K562 (cell line): ENCODE measurements around the gene POLR3A. TPM values are rescaled to one million over a fixed set of nuclear protein-coding genes. Genes with fewer than 3 reads are reported as not detected.
A peak's percentile ranks its signal among the peaks of the same experiment; 100 is the strongest.

ENCODE experiments used
- BACH1 ChIP-seq: fragments of 200-800 bp; sonication (Bioruptor generic); IDR thresholded peaks from 2 replicates; pipeline ENCODE4 v1.6.1; 2016; ENCODE audit warnings: missing genetic modification characterization, missing compliant biosample characterization
- MYC ChIP-seq, 2 experiments: fragments of 250-450 bp in 1 of 2; sonication (Bioruptor Pico) in 1 of 2; IDR thresholded peaks; 2 replicates each; pipeline versions ENCODE4 v1.5.1 to v1.6.1; 2012 to 2021; ENCODE audit warnings: low read depth in 2 of 2, borderline replicate concordance in 1 of 2, improper control_type of control experiment in 1 of 2, low read length in 1 of 2, mild to moderate bottlenecking in 1 of 2, moderate library complexity in 1 of 2
- RCOR1 ChIP-seq, 2 experiments: IDR thresholded peaks; 2 replicates each; pipeline ENCODE4 v1.6.1; 2012; ENCODE audit warnings: low read depth in 2 of 2, low read length in 2 of 2, borderline replicate concordance in 1 of 2, improper control_type of control experiment in 1 of 2
- polyA plus RNA-seq, 8 experiments: library from polyadenylated mRNA; depleted of rRNA in 4 of 8; stranded (reverse) in 5 of 8; unstranded in 3 of 8; fragments of >200 nt; fragmentation: Nextera tagmentation in 2 of 8; fragmentation: Illumina TruSeq in 1 of 8; extraction: Ambion mirVana in 2 of 8; extraction: Trizol in 1 of 8; gene quantifications; 2 replicates each; pipeline versions ENCODE4 v1.2.1 to v1.2.3, GENCODE V29; 2011 to 2014; ENCODE audit warnings: inconsistent platforms in 1 of 8, missing spikeins in 1 of 8
- total RNA-seq, 7 experiments: library from RNA; depleted of rRNA in 6 of 7; stranded (reverse); fragments of >200 nt in 6 of 7; fragmentation: Illumina TruSeq in 2 of 7; extraction: Trizol in 2 of 7; gene quantifications; 2 replicates each; pipeline versions ENCODE4 v1.2.1 to v1.2.3, GENCODE V29; 2011 to 2021; ENCODE audit warnings: low replicate concordance in 1 of 7
- TF ChIP-seq, protein P1 (sequence below): fragments of 250-450 bp; sonication (Bioruptor Pico); IDR thresholded peaks from 2 replicates; pipeline ENCODE4 v1.5.0; 2021; ENCODE audit warnings: mild to moderate bottlenecking, borderline replicate concordance
- TF ChIP-seq, protein P2 (sequence below): sonication (generic); formaldehyde crosslinking; IDR thresholded peaks from 2 replicates; pipeline ENCODE4 v1.4.0; 2020; ENCODE audit warnings: mild to moderate bottlenecking, missing genetic modification reagents
- TF ChIP-seq, protein P3 (sequence below): IDR thresholded peaks from 3 replicates; pipeline ENCODE4 v1.6.1; 2011; ENCODE audit warnings: borderline replicate concordance, mild to moderate bottlenecking; ENCODE audit not compliant: insufficient read length, insufficient read depth
- TF ChIP-seq, protein P4 (sequence below): fragments of 250-450 bp; sonication (Bioruptor Pico); IDR thresholded peaks from 2 replicates; pipeline ENCODE4 v1.8.0; 2022; ENCODE audit warnings: moderate library complexity, mild to moderate bottlenecking, inconsistent platforms
- TF ChIP-seq, protein P5 (sequence below): fragments of 450-650 bp; IDR thresholded peaks from 2 replicates; pipeline ENCODE4 v1.6.1; 2017; ENCODE audit warnings: antibody characterized with exemption, mild to moderate bottlenecking
- TF ChIP-seq, protein P6 (sequence below): fragments of 450-650 bp; IDR thresholded peaks from 2 replicates; pipeline ENCODE4 v1.6.1; 2016; ENCODE audit warnings: mild to moderate bottlenecking

The POLR3A gene
- total and polyA plus RNA-seq, 9 of the 15 experiments (the other 6 are each of a cell fraction or from before 2014, with no cell fraction given) = 14.9 to 37.0 (median 26.7) TPM

DNA sequence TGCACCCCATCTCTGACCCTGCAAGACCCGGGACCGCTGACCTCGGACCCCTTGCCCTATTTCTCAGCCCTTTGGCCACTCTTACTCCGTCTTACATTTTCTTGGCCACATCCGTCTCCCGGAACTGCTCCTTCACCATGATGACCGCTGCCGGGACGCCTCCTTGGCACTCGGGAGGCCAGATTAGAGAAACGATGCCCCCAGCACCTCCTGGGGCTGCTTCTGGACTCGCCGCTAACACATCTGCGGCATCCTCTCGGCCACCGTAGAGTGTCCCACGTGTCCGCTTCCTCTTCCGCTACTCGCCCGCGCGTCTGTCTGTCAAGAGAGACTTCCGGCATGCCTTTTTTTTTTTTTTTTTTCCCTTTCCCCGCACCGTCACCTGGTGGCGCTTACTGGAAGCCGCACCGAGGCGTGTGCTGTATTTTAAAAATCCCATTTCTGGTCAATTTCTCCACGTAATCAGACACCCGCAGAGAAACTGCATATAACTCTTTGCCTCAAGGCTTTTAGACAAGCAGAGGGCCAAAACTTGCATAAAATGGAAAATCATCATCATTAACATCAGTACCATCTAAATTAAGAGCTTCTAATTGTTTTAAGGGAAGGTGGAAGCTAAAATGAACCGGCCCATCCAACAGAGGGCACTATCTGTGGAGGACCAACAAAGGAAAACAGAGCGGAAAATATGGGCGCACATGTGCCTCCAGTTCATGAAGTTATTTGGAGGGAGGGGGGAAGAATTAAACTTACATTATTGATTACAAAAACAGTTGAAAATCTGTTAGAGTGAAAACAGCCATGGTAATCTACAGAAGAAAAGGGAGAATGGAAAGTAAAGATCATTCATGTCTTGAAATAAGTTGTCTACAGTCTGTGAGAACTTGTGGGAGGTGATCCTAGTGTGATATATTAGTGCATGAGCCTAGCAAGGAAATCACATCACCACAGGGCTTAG is at the start of gene POLR3A (continued):
- TF ChIP-seq, protein P1, sequence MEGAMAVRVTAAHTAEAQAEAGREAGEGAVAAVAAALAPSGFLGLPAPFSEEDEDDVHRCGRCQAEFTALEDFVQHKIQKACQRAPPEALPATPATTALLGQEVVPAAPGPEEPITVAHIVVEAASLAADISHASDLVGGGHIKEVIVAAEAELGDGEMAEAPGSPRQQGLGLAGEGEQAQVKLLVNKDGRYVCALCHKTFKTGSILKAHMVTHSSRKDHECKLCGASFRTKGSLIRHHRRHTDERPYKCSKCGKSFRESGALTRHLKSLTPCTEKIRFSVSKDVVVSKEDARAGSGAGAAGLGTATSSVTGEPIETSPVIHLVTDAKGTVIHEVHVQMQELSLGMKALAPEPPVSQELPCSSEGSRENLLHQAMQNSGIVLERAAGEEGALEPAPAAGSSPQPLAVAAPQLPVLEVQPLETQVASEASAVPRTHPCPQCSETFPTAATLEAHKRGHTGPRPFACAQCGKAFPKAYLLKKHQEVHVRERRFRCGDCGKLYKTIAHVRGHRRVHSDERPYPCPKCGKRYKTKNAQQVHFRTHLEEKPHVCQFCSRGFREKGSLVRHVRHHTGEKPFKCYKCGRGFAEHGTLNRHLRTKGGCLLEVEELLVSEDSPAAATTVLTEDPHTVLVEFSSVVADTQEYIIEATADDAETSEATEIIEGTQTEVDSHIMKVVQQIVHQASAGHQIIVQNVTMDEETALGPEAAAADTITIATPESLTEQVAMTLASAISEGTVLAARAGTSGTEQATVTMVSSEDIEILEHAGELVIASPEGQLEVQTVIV = no peak
- TF ChIP-seq, protein P2, sequence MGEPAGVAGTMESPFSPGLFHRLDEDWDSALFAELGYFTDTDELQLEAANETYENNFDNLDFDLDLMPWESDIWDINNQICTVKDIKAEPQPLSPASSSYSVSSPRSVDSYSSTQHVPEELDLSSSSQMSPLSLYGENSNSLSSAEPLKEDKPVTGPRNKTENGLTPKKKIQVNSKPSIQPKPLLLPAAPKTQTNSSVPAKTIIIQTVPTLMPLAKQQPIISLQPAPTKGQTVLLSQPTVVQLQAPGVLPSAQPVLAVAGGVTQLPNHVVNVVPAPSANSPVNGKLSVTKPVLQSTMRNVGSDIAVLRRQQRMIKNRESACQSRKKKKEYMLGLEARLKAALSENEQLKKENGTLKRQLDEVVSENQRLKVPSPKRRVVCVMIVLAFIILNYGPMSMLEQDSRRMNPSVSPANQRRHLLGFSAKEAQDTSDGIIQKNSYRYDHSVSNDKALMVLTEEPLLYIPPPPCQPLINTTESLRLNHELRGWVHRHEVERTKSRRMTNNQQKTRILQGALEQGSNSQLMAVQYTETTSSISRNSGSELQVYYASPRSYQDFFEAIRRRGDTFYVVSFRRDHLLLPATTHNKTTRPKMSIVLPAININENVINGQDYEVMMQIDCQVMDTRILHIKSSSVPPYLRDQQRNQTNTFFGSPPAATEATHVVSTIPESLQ (CRISPR knock-in tag) = 0 out of 2 replicates have a peak, but pooled peaks have one; percentile 64
- TF ChIP-seq, protein P3, sequence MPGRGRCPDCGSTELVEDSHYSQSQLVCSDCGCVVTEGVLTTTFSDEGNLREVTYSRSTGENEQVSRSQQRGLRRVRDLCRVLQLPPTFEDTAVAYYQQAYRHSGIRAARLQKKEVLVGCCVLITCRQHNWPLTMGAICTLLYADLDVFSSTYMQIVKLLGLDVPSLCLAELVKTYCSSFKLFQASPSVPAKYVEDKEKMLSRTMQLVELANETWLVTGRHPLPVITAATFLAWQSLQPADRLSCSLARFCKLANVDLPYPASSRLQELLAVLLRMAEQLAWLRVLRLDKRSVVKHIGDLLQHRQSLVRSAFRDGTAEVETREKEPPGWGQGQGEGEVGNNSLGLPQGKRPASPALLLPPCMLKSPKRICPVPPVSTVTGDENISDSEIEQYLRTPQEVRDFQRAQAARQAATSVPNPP = no peak
- TF ChIP-seq, protein P4, sequence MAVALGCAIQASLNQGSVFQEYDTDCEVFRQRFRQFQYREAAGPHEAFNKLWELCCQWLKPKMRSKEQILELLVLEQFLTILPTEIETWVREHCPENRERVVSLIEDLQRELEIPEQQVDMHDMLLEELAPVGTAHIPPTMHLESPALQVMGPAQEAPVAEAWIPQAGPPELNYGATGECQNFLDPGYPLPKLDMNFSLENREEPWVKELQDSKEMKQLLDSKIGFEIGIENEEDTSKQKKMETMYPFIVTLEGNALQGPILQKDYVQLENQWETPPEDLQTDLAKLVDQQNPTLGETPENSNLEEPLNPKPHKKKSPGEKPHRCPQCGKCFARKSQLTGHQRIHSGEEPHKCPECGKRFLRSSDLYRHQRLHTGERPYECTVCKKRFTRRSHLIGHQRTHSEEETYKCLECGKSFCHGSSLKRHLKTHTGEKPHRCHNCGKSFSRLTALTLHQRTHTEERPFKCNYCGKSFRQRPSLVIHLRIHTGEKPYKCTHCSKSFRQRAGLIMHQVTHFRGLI (CRISPR knock-in tag) = peak; percentile 10; the same call in 1 of the 2 replicates
- TF ChIP-seq RCOR1 (IDR thresholded peaks at IDR 0.05; ENCODE audit: borderline replicate concordance in 1 of 2, low read depth in 2 of 2, low read length in 2 of 2) = peak in 1 of 2 experiments; percentile 74; a peak in 2 of 4 replicates
- TF ChIP-seq, protein P5, sequence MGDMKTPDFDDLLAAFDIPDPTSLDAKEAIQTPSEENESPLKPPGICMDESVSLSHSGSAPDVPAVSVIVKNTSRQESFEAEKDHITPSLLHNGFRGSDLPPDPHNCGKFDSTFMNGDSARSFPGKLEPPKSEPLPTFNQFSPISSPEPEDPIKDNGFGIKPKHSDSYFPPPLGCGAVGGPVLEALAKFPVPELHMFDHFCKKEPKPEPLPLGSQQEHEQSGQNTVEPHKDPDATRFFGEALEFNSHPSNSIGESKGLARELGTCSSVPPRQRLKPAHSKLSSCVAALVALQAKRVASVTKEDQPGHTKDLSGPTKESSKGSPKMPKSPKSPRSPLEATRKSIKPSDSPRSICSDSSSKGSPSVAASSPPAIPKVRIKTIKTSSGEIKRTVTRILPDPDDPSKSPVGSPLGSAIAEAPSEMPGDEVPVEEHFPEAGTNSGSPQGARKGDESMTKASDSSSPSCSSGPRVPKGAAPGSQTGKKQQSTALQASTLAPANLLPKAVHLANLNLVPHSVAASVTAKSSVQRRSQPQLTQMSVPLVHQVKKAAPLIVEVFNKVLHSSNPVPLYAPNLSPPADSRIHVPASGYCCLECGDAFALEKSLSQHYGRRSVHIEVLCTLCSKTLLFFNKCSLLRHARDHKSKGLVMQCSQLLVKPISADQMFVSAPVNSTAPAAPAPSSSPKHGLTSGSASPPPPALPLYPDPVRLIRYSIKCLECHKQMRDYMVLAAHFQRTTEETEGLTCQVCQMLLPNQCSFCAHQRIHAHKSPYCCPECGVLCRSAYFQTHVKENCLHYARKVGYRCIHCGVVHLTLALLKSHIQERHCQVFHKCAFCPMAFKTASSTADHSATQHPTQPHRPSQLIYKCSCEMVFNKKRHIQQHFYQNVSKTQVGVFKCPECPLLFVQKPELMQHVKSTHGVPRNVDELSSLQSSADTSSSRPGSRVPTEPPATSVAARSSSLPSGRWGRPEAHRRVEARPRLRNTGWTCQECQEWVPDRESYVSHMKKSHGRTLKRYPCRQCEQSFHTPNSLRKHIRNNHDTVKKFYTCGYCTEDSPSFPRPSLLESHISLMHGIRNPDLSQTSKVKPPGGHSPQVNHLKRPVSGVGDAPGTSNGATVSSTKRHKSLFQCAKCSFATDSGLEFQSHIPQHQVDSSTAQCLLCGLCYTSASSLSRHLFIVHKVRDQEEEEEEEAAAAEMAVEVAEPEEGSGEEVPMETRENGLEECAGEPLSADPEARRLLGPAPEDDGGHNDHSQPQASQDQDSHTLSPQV = peak; percentile 96
- TF ChIP-seq, protein P6, sequence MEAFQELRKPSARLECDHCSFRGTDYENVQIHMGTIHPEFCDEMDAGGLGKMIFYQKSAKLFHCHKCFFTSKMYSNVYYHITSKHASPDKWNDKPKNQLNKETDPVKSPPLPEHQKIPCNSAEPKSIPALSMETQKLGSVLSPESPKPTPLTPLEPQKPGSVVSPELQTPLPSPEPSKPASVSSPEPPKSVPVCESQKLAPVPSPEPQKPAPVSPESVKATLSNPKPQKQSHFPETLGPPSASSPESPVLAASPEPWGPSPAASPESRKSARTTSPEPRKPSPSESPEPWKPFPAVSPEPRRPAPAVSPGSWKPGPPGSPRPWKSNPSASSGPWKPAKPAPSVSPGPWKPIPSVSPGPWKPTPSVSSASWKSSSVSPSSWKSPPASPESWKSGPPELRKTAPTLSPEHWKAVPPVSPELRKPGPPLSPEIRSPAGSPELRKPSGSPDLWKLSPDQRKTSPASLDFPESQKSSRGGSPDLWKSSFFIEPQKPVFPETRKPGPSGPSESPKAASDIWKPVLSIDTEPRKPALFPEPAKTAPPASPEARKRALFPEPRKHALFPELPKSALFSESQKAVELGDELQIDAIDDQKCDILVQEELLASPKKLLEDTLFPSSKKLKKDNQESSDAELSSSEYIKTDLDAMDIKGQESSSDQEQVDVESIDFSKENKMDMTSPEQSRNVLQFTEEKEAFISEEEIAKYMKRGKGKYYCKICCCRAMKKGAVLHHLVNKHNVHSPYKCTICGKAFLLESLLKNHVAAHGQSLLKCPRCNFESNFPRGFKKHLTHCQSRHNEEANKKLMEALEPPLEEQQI = peak; percentile 83
- TF ChIP-seq BACH1 = no peak
- TF ChIP-seq MYC (IDR thresholded peaks at IDR 0.05; ENCODE audit: low read depth, low read length) = peak; percentile 95
- TF ChIP-seq MYC (CRISPR knock-in tag; IDR thresholded peaks at IDR 0.05; ENCODE audit: borderline replicate concordance, low read depth) = peak; percentile 29; the same call in 1 of the 2 replicates
